SK-N-SH (cell line): Measurements from ENCODE around the gene KCNJ12. TPM values are rescaled to one million over a fixed set of nuclear protein-coding genes. Genes with fewer than 3 reads are reported as not detected.
"Not testable (repeated sequence)": the region's sequence is repeated elsewhere in the genome, so short reads cannot be mapped to it uniquely, and the experiment has no call there.

ENCODE experiments used
- CTCF ChIA-PET: fragments of 300-600, 350-600 bp; formaldehyde crosslinking; extraction: SDS; loops from one replicate; lab custom pipeline; 2021; lab: Yijun Ruan, JAX
- POLR2A ChIA-PET: fragments of 350-600 bp; sonication (Branson Sonifier 250); formaldehyde crosslinking; extraction: SDS; loops from one replicate; lab custom pipeline; 2020; ENCODE audit warnings: antibody characterized with exemption, inconsistent platforms; lab: Yijun Ruan, JAX
- DNase-seq: peaks from one replicate; pipeline ENCODE4 v3.0.0; 2012
- H2AFZ ChIP-seq: fragments of 200-600 bp; sonication (generic); 2 replicates; pipeline ENCODE4 v1.8.1; 2016; ENCODE audit warnings: antibody characterized with exemption, mild to moderate bottlenecking, low read depth
- H3F3A ChIP-seq: fragments of 200-600 bp; sonication (generic); replicated peaks from 2 replicates; pipeline ENCODE3; 2016; ENCODE audit warnings: antibody characterized with exemption, mild to moderate bottlenecking; ENCODE audit not compliant: insufficient read depth
- H3K27ac ChIP-seq, 2 experiments: fragments of 200-500 bp in 1 of 2; fragments of 200-600 bp in 1 of 2; sonication (Bioruptor generic) in 1 of 2; sonication (generic), shearing (Covaris generic) in 1 of 2; 2 replicates each; pipeline versions ENCODE4 v1.5.1 to v1.6.1; 2014 to 2016; ENCODE audit warnings: low read depth in 2 of 2, inconsistent platforms in 1 of 2, low read length in 1 of 2, mild to moderate bottlenecking in 1 of 2, mixed read lengths in 1 of 2
- H3K27me3 ChIP-seq: fragments of 200-600 bp; sonication (generic), shearing (Covaris generic); 2 replicates; pipeline ENCODE4 v1.6.1; 2016; ENCODE audit warnings: mixed run types; ENCODE audit not compliant: insufficient read depth
- H3K36me3 ChIP-seq, 2 experiments: fragments of 200-500 bp in 1 of 2; fragments of 200-600 bp in 1 of 2; sonication (Bioruptor generic) in 1 of 2; sonication (generic) in 1 of 2; replicated peaks in 1 of 2; 2 replicates each; pipeline versions ENCODE3 to v1.5.1; 2014 to 2016; ENCODE audit warnings: low read length in 1 of 2, mild to moderate bottlenecking in 1 of 2; ENCODE audit not compliant: insufficient read depth in 2 of 2, control insufficient read depth in 1 of 2
- H3K4me1 ChIP-seq, 2 experiments: fragments of 200-500 bp in 1 of 2; fragments of 200-600 bp in 1 of 2; sonication (Bioruptor generic) in 1 of 2; sonication (generic), shearing (Covaris generic) in 1 of 2; 2 replicates each; pipeline versions ENCODE4 v1.5.1 to v1.6.1; 2014 to 2016; ENCODE audit warnings: low read depth in 1 of 2, low read length in 1 of 2, mixed run types in 1 of 2; ENCODE audit not compliant: insufficient read depth in 2 of 2, control insufficient read depth in 1 of 2
- H3K4me2 ChIP-seq: fragments of 200-600 bp; sonication (generic), shearing (Covaris generic); 2 replicates; pipeline ENCODE4 v1.6.1; 2017; ENCODE audit warnings: mixed run types
- H3K4me3 ChIP-seq, 2 experiments: fragments of 200-500 bp in 1 of 2; fragments of 200-600 bp in 1 of 2; sonication (Bioruptor generic) in 1 of 2; sonication (generic), shearing (Covaris generic) in 1 of 2; 2 replicates each; pipeline versions ENCODE4 v1.5.1 to v1.8.1; 2014 to 2016; ENCODE audit warnings: low read depth in 2 of 2, inconsistent platforms in 1 of 2, low read length in 1 of 2, mild to moderate bottlenecking in 1 of 2, mixed read lengths in 1 of 2, moderate library complexity in 1 of 2
- H3K79me2 ChIP-seq: fragments of 200-600 bp; sonication (generic); 2 replicates; pipeline ENCODE4 v1.8.1; 2017; ENCODE audit warnings: mild to moderate bottlenecking; ENCODE audit not compliant: insufficient read depth
- H3K9ac ChIP-seq: fragments of 200-600 bp; sonication (generic); 2 replicates; pipeline ENCODE4 v1.6.1; 2017; ENCODE audit warnings: mixed run types
- H3K9me2 ChIP-seq: fragments of 200-600 bp; sonication (generic); 2 replicates; pipeline ENCODE4 v1.6.1; 2017; ENCODE audit warnings: mixed run types
- H3K9me3 ChIP-seq: fragments of 200-600 bp; sonication (generic); 2 replicates; pipeline ENCODE4 v1.6.1; 2017; ENCODE audit warnings: mixed run types, mild to moderate bottlenecking, moderate library complexity
- H4K20me1 ChIP-seq: fragments of 200-600 bp; sonication (generic); 2 replicates; pipeline ENCODE4 v1.6.1; 2017; ENCODE audit warnings: mild to moderate bottlenecking, mixed run types; ENCODE audit not compliant: insufficient read depth
- TCF12 ChIP-seq: IDR thresholded peaks from 2 replicates; pipeline ENCODE4 v1.4.0; 2012
- WGBS: methylation state at CpG from one replicate; pipeline ENCODE4 v1.1.6; 2017; ENCODE audit warnings: low lambda C conversion rate; 5-methylcytosine and 5-hydroxymethylcytosine counted together
- polyA plus RNA-seq, 3 experiments: library from polyadenylated mRNA; depleted of rRNA; stranded (reverse); fragments of >200 nt; gene quantifications; 2 replicates each; pipeline ENCODE4 v1.2.3, GENCODE V29; 2012
- TF ChIP-seq, protein P1 (sequence below): IDR thresholded peaks from 2 replicates; pipeline ENCODE4; 2012

Gene KCNJ12
- polyA plus RNA-seq, 1 of the 3 experiments (the other 2 are of a cell fraction): 0.36 TPM

DNA sequence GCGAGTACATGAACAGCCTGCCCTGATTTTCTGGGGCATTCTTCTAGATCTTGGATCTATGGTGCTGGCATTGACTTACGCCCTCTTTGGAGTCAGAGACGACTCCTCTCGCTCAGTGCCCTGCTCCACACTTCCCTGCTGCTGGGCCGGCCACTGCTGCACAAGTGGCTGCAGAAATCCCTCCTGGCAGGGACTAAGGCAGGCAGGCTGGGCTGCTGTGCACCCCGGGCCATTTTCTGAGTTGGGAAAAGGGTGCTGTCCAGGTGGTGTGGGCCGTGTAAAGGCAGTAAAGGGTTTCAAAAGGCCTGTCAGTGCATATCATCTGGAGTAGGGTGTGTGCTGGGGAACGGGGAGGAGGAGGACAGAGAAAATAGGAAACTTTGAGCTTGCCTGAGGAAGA, 50.1 kb downstream of the KCNJ12 start:
- H3K4me1 ChIP-seq: not testable (repeated sequence)

DNA sequence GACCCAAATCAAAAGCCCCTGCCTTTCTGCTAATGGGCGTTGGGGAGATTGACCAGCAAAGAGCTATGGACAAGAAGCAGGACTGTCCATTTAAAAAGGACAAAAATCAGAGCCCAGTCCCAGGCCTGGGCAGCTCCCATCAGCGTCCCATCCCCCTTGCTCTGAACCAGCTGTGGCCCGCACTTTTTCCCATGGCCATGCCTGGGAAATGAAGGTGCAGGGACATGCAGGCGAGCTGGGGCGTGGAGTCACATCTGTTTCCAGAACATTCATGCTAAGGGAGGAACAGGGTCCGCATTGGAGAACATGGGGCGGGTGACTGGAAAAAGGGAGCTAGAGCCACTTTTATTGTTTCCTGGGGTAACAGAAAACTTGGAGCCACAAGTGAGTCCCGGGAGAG, 50.7 kb downstream of the KCNJ12 start:
- WGBS: 72% methylated on average over 7 of the region's 8 CpGs
- H3K4me1 ChIP-seq, POLR2A ChIA-PET, H4K20me1 ChIP-seq, H3K27me3 ChIP-seq, CTCF ChIA-PET, H3K36me3 ChIP-seq, H3K9ac ChIP-seq, DNase-seq, H3K4me3 ChIP-seq, H3F3A ChIP-seq, H2AFZ ChIP-seq, H3K4me2 ChIP-seq, H3K27ac ChIP-seq, H3K79me2 ChIP-seq, H3K9me2 ChIP-seq, H3K9me3 ChIP-seq: not testable (repeated sequence)

More for the DNA sequence above, 50.1 kb downstream of the KCNJ12 start:
- H3K79me2 ChIP-seq, H3K4me3 ChIP-seq, H3K9me2 ChIP-seq, H3K27me3 ChIP-seq, H3K36me3 ChIP-seq, H2AFZ ChIP-seq, H3K27ac ChIP-seq, H4K20me1 ChIP-seq, H3F3A ChIP-seq, DNase-seq, H3K9me3 ChIP-seq, POLR2A ChIA-PET, CTCF ChIA-PET, H3K9ac ChIP-seq, H3K4me2 ChIP-seq: not testable (repeated sequence)
- 54% methylated on average over 7 of the region's 8 CpGs for WGBS

DNA sequence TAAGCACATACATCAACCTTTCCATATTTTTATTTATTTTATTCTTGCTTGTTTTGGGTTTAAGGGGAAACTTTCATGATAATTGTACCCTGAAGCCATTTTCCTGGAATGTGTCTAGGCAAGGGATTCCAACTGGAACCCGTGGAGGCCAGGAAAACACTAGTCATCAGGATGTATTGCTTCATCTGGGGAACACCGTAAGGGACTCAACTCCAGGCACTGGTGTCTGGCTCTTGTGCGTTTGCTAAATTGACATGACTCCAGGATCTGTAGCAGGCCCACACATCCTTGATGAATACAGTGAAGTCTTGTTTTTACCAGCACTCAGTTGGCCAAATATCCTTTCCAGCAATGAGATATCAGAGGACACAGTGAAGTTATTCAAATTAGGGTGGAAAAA, 51.6 kb downstream of the KCNJ12 start:
- POLR2A ChIA-PET, H4K20me1 ChIP-seq, H3F3A ChIP-seq, DNase-seq, H3K9me2 ChIP-seq, H3K27ac ChIP-seq, H3K4me1 ChIP-seq, H3K36me3 ChIP-seq, H3K4me3 ChIP-seq, H3K4me2 ChIP-seq, H3K79me2 ChIP-seq, H2AFZ ChIP-seq, H3K9ac ChIP-seq, H3K27me3 ChIP-seq, H3K9me3 ChIP-seq, CTCF ChIA-PET: not testable (repeated sequence)
- WGBS: 0% methylated on average over 1 of the region's 3 CpGs

DNA sequence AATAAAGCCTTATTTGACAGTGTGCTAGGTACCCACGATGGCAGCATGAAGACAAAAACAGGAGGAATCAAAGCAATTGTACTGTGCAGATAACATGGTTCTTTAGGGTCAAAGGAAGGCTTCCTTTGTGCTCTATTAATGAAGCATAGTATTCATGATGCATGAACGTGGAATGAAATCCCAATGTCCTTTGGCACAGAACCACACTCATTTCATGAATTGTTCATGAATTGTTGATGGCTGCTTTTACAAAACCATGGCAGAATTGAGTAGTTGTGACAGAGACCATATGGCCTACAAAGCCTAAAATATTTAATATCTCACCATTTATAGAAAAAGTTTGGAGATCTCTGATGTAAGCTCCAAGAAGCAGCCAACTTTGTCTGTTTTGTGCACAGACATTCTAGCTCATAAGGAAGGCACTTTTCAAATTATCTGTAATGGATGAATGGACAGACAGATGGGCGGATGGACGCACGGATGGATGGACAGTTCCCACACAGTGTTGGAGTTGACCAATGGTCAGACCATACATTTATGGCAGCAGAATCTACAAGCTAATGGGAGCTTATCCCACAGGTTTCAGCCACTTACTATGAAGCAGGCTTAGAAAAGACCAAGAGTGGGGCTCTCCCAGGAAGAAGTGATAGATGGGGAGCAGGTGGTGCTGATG, 52.7 kb downstream of the KCNJ12 start:
- DNase-seq, H2AFZ ChIP-seq, H3K9me2 ChIP-seq, H3K9me3 ChIP-seq, H3K4me1 ChIP-seq, H3K27me3 ChIP-seq, H3F3A ChIP-seq, H3K4me3 ChIP-seq, CTCF ChIA-PET, POLR2A ChIA-PET, H4K20me1 ChIP-seq, H3K9ac ChIP-seq, H3K79me2 ChIP-seq, H3K36me3 ChIP-seq: not testable (repeated sequence)
- TF ChIP-seq, protein P1, sequence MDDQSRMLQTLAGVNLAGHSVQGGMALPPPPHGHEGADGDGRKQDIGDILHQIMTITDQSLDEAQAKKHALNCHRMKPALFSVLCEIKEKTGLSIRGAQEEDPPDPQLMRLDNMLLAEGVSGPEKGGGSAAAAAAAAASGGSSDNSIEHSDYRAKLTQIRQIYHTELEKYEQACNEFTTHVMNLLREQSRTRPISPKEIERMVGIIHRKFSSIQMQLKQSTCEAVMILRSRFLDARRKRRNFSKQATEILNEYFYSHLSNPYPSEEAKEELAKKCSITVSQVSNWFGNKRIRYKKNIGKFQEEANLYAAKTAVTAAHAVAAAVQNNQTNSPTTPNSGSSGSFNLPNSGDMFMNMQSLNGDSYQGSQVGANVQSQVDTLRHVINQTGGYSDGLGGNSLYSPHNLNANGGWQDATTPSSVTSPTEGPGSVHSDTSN: peak; percentile 16; the same call in 1 of the 2 replicates
- TF ChIP-seq TCF12: peak; percentile 37; the same call in 1 of the 2 replicates
- WGBS: 52% methylated on average over 5 of the region's 5 CpGs
- peak overlapping the region in 1 of 2 experiments; percentile 60; a peak in 1 of 4 replicates for H3K27ac ChIP-seq
- H3K4me2 ChIP-seq: 0 out of 2 replicates have a peak overlapping the region, but pooled peaks have one; percentile 11
